ENCODE measurements around the gene HP. TPM values are rescaled to one million over a fixed set of nuclear protein-coding genes. Genes with fewer than 3 reads are reported as not detected.

The HP gene
- total RNA-seq, 4 donors from 2014 or later: 1.1 to 6.1 (median 1.3) TPM; not detected in 1

- H3K27me3 ChIP-seq: no peaks in the 10 kb centered on the region
- intact Hi-C loops (cut with DNase I): no loop called here
- peaks cover 0 to 7% (median 4%) of the 10 kb centered on the region in 4 donors for H3K9me3 ChIP-seq
- H3K4me3 ChIP-seq: no peak overlapping the region
- peaks cover 22 to 56% (median 52%) of the 10 kb centered on the region in 4 donors for H3K36me3 ChIP-seq
- 93% methylated on average over 10 of the region's 10 CpGs for WGBS
- H3K4me1 ChIP-seq: no peaks in the 10 kb centered on the region
- TF ChIP-seq POLR2A (IDR thresholded peaks at IDR 0.05; ENCODE audit: low read depth): no peak
- TF ChIP-seq CTCF (IDR thresholded peaks at IDR 0.05): no peak
- TF ChIP-seq EP300 (IDR thresholded peaks at IDR 0.05): no peak
- no peak for TF ChIP-seq POLR2AphosphoS5 (IDR thresholded peaks at IDR 0.05)
- no peak for DNase-seq (ENCODE audit: extremely low spot score)
- no peak overlapping the region for H3K27ac ChIP-seq (replicated peaks in 1 of 4)
These were observed 30.1 kb downstream of the HP start for GRCh38 chr16:72084445-72084844.

DNA sequence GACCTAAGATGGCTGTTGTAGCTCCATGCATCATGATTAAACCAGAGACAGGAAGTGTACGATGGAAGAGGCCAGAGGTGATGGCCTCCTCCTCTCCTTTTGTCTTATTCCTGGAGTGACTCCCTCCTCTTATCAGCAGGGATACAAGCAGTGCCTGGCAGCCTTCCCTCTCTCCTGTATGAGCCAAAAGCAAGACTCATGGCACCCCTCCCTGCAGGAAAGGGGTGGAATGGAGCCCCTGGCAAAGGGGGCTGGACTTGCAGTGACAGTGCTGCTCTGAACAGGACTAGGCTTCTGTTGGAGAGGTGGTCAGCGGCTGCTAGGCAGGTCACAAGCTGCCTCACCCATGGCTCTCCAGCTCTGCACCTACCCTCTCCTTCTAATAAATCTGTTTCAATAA is 30.7 kb downstream of the HP start:
- Histone ChIP-seq H3K4me3 (no peak overlapping the region), H3K27me3 (no peaks in the 10 kb centered on the region), H3K9me3 (peaks cover 0 to 7% (median 4%) of the 10 kb centered on the region in 4 donors), H3K4me1 (no peaks in the 10 kb centered on the region), H3K27ac (replicated peaks in 1 of 4) (no peak overlapping the region), H3K36me3 (peaks cover 27 to 61% (median 58%) of the 10 kb centered on the region in 4 donors)
- TF ChIP-seq EP300 (IDR thresholded peaks at IDR 0.05) (no peak), CTCF (IDR thresholded peaks at IDR 0.05) (no peak)
- DNase-seq (ENCODE audit: extremely low spot score): no peak
- 100% methylated on average over 2 of the region's 2 CpGs for WGBS
- intact Hi-C loops (cut with DNase I): no loop called here

- Histone ChIP-seq H3K4me3 (no peak overlapping the region), H3K4me1 (peaks cover 30 to 44% (median 38%) of the 10 kb centered on the region in 4 donors), H3K27ac (replicated peaks in 1 of 4) (no peak overlapping the region), H3K9me3 (no peaks in the 10 kb centered on the region), H3K27me3 (no peaks in the 10 kb centered on the region), H3K36me3 (peaks cover 17 to 48% (median 44%) of the 10 kb centered on the region in 4 donors)
- TF ChIP-seq EP300 (IDR thresholded peaks at IDR 0.05) (no peak), POLR2AphosphoS5 (IDR thresholded peaks at IDR 0.05) (no peak), POLR2A (IDR thresholded peaks at IDR 0.05; ENCODE audit: low read depth) (no peak), CTCF (IDR thresholded peaks at IDR 0.05) (no peak)
- WGBS: 77% methylated on average over 3 of the region's 3 CpGs
- no peak for DNase-seq (ENCODE audit: extremely low spot score)
- intact Hi-C loops (cut with DNase I): loop anchor here (5.0 to 10.0 kb wide), 2 partner anchors 79 to 964 kb away; no protein-coding TSS in a partner anchor
These were observed 36.9 kb downstream of the HP start for GRCh38 chr16:72091217-72091616.

GRCh38 chr16:72092832-72093447 is 38.6 kb downstream of the HP start:
- TF ChIP-seq EP300 (IDR thresholded peaks at IDR 0.05): no peak
- no peak for TF ChIP-seq POLR2A (IDR thresholded peaks at IDR 0.05; ENCODE audit: low read depth)
- no peak for TF ChIP-seq POLR2AphosphoS5 (IDR thresholded peaks at IDR 0.05)
- no peak for DNase-seq (ENCODE audit: extremely low spot score)
- Histone ChIP-seq H3K27ac (replicated peaks in 1 of 4) (peak overlapping the region; percentile 91 to 95 (median 92)), H3K27me3 (no peaks in the 10 kb centered on the region), H3K9me3 (no peaks in the 10 kb centered on the region), H3K4me1 (peaks cover 30 to 45% (median 38%) of the 10 kb centered on the region in 4 donors), H3K4me3 (peak overlapping the region; percentile 85 to 96 (median 89)), H3K36me3 (peaks cover 28 to 48% (median 45%) of the 10 kb centered on the region in 4 donors)
- under 1% methylated on average over 17 of the region's 22 CpGs for WGBS
- intact Hi-C loops (cut with DNase I): loop anchor here (5.0 to 10.0 kb wide), 2 partner anchors 81 to 962 kb away; no protein-coding TSS in a partner anchor

GRCh38 chr16:72093448-72094265 is 39.4 kb downstream of the HP start, which contains the start of the genes DHX38 and TXNL4B:
Gene DHX38, plus strand, starts transcription at chr16:72093847. Its CDS starts 2,311 bp downstream, at chr16:72096158.
Gene TXNL4B, minus strand, starts transcription at chr16:72093620. Its CDS starts 2,871 bp downstream, at chr16:72090749.
- Histone ChIP-seq H3K27ac (replicated peaks in 1 of 4) (peak within 1 kb of the TSS; percentile 91 to 95 (median 92)), H3K36me3 (peaks cover 30 to 48% (median 45%) of the 10 kb centered on the region in 4 donors), H3K9me3 (no peaks in the 10 kb centered on the region), H3K4me3 (peak within 1 kb of the TSS; percentile 85 to 96 (median 89)), H3K27me3 (no peaks in the 10 kb centered on the region), H3K4me1 (peaks cover 30 to 45% (median 38%) of the 10 kb centered on the region in 4 donors)
- 1% methylated on average over 26 of the region's 43 CpGs for WGBS
- intact Hi-C loops (cut with DNase I): loop anchor here (5.0 to 10.0 kb wide), 2 partner anchors 81 to 961 kb away; no protein-coding TSS in a partner anchor
- TF ChIP-seq POLR2A (IDR thresholded peaks at IDR 0.05; ENCODE audit: low read depth) (peak; percentile 61), CTCF (IDR thresholded peaks at IDR 0.05) (no peak), POLR2AphosphoS5 (IDR thresholded peaks at IDR 0.05) (peak; percentile 93 to 94), EP300 (IDR thresholded peaks at IDR 0.05) (no peak)
- peak; percentile 98 for DNase-seq (ENCODE audit: extremely low spot score)

All from esophagus muscularis mucosa (tissue), 4 donors.